Stimulated activated memory B cell treated with anti-CD40 and anti-IgM and Interleukin-4, amounts not matched to agents 10 μg/mL and 1 μg/mL and 100 μg/mL, for 72 hours (primary cell): ENCODE data around the gene HRG.

Experiments
- ATAC-seq: fragments of 150-1000 bp; cut with Tn5 transposase; 2 replicates; pipeline ENCODE4 v1.10.0; 2021
- H3K27ac Mint-ChIP-seq: one replicate; pipeline ENCODE4 v1.8.0; 2022; ENCODE audit warnings: mild to moderate bottlenecking, mixed read lengths
- H3K27me3 Mint-ChIP-seq: one replicate; pipeline ENCODE4 v1.8.0; 2022; ENCODE audit warnings: mixed read lengths
- H3K36me3 Mint-ChIP-seq: one replicate; pipeline ENCODE4 v1.8.0; 2022; ENCODE audit warnings: mixed read lengths
- H3K4me1 Mint-ChIP-seq: one replicate; pipeline ENCODE4 v1.8.0; 2022; ENCODE audit warnings: mixed read lengths
- H3K4me3 Mint-ChIP-seq: one replicate; pipeline ENCODE4 v1.8.0; 2022; ENCODE audit warnings: mild to moderate bottlenecking, moderate library complexity, mixed read lengths
- H3K9me3 Mint-ChIP-seq: one replicate; pipeline ENCODE4 v1.8.0; 2022; ENCODE audit warnings: mixed read lengths

HRG gene, protein sequence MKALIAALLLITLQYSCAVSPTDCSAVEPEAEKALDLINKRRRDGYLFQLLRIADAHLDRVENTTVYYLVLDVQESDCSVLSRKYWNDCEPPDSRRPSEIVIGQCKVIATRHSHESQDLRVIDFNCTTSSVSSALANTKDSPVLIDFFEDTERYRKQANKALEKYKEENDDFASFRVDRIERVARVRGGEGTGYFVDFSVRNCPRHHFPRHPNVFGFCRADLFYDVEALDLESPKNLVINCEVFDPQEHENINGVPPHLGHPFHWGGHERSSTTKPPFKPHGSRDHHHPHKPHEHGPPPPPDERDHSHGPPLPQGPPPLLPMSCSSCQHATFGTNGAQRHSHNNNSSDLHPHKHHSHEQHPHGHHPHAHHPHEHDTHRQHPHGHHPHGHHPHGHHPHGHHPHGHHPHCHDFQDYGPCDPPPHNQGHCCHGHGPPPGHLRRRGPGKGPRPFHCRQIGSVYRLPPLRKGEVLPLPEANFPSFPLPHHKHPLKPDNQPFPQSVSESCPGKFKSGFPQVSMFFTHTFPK

DNA sequence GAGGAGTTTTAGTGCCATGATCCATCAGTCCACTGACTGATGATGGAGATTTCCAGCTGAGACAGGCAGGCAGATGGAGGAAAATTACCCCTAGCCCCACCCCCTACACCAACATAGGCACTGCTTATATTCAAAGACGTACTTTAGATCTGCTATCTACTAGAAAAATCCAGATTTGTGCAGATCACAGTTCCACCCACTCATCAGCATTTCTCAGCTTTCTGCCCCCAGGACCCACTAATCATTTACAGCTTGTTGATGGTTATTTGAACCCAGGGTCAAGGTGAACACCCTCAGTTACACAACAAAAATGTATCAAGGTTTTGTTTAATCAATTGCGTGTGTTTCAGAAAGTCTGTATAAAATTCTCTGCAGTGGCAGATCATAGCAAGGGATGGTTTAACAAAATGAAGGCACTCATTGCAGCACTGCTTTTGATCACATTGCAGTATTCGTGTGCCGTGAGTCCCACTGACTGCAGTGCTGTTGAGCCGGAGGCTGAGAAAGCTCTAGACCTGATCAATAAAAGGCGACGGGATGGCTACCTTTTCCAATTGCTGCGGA is at the start of gene HRG:
HRG (plus strand) TSS at position 390 of the 564 bp plus-strand sequence; CDS start at position 408, 18 bp downstream.
- Mint-ChIP-seq H3K4me1 (no peaks in the 10 kb centered on the region), H3K4me3 (no peak within 1 kb of the TSS), H3K9me3 (no peaks in the 10 kb centered on the region), H3K27me3 (peaks cover 13% of the 10 kb centered on the region), H3K36me3 (no peaks in the 10 kb centered on the region), H3K27ac (no peak within 1 kb of the TSS)
- ATAC-seq, result no peak

DNA sequence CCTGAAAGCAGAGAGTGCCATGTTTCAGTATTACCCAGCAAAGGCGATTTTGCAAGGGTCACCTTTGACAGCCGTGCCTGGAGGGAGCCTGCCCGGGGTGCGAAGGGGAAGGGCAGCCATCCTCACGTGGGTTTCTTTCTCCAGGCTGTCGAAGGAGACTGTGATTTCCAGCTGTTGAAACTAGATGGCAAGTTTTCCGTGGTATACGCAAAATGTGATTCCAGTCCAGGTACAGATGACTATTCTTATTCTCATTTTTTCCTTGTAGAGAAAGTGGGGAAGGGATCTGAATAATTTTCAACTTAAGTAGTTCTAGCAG is 49.6 kb upstream of the HRG start:
- Mint-ChIP-seq H3K9me3 (no peaks in the 10 kb centered on the region), H3K27ac (peak overlapping the region; percentile 72), H3K36me3 (no peaks in the 10 kb centered on the region), H3K4me1 (peaks cover 21% of the 10 kb centered on the region), H3K27me3 (peaks cover 18% of the 10 kb centered on the region), H3K4me3 (no peak overlapping the region)
- no peak for ATAC-seq

DNA sequence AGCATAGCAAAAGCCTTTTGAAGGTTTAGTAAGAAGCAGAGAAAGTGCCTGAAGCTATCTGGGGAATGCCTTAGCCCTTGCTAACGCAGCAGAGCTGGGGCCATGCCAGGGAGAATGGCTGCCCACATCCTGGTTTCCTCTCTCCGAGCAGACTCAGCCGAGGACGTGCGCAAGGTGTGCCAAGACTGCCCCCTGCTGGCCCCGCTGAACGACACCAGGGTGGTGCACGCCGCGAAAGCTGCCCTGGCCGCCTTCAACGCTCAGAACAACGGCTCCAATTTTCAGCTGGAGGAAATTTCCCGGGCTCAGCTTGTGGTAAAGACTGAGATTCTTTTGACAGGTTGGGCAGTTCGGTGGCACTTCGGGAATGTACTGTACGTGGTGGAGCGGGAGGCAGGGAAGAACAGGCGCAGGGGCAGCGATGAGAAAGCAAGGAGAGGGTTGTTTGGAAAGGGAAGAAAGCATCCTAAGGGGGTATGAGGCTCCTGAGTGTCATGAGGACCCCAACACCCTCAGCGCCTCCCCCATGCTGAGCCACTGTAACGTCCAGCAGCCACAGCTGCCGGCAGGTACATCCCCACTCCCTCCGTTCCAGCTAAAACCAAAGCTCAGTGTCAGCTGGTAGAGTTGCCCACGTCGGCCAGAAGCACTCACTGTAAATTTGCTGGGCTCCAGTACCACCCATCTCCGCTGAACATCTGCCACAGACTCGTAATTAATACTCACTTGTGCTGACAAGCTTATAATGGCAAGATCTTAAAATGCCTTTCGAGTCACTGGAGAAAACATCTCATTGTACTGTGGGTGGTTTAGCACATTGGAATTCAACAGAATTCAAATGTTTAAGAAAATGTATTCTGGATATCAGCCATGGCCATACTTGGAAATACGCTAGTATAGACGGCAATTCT is 48.5 kb upstream of the HRG start:
- Mint-ChIP-seq H3K9me3 (no peaks in the 10 kb centered on the region), H3K27ac (peak overlapping the region; percentile 72), H3K4me3 (peak overlapping the region; percentile 76), H3K36me3 (no peaks in the 10 kb centered on the region), H3K4me1 (peaks cover 21% of the 10 kb centered on the region), H3K27me3 (peaks cover 18% of the 10 kb centered on the region)
- ATAC-seq, result peak; percentile 97

DNA sequence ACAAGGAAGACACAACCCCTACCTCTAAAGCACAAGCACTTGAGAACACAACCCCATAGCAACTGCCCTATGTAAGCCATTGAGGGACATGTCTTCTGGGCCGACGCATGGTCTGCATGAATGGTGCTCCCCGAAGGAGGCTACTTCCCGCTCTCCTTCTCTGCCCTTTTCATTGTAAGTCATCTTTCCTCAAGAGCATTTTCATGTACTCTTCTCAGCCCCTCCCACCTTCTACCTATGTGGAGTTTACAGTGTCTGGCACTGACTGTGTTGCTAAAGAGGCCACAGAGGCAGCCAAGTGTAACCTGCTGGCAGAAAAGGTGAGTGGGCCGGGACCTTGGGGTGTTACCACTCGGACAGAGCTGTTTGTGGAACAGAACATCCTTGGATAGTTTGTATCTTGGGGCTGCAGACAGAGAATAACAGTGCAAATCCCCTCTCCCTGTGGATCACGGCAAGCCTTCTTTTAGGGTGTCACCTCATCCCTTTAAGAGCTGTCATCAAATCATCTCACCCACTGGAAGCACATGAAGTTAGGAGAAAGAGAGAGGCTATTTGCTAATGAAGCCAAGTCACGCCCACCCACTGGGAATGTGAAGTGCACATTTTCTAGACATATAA is 47.4 kb upstream of the HRG start:
- Mint-ChIP-seq H3K27me3 (peaks cover 10% of the 10 kb centered on the region), H3K4me3 (no peak overlapping the region), H3K27ac (no peak overlapping the region), H3K36me3 (no peaks in the 10 kb centered on the region), H3K9me3 (no peaks in the 10 kb centered on the region), H3K4me1 (peaks cover 21% of the 10 kb centered on the region)
- no peak for ATAC-seq

DNA sequence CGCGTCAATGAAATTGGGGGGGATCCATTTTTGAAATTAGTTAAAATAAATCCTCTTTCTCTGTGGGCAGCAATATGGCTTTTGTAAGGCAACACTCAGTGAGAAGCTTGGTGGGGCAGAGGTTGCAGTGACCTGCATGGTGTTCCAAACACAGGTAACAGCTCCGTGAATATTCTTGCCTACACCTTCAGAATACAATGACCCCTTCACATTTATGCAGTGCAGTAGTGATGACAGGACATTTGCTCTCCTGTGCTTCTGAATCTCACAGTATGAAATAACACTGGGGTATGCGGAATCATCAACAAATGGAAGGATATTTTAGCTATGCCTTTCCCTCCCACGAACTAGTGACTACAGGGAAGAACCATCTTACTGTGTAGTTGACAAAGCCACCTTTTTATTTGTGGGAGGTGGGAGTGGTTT is 46.0 kb upstream of the HRG start:
- Mint-ChIP-seq H3K27ac (no peak overlapping the region), H3K4me1 (peaks cover 14% of the 10 kb centered on the region), H3K36me3 (no peaks in the 10 kb centered on the region), H3K9me3 (no peaks in the 10 kb centered on the region), H3K27me3 (peaks cover 10% of the 10 kb centered on the region), H3K4me3 (no peak overlapping the region)
- no peak for ATAC-seq

DNA sequence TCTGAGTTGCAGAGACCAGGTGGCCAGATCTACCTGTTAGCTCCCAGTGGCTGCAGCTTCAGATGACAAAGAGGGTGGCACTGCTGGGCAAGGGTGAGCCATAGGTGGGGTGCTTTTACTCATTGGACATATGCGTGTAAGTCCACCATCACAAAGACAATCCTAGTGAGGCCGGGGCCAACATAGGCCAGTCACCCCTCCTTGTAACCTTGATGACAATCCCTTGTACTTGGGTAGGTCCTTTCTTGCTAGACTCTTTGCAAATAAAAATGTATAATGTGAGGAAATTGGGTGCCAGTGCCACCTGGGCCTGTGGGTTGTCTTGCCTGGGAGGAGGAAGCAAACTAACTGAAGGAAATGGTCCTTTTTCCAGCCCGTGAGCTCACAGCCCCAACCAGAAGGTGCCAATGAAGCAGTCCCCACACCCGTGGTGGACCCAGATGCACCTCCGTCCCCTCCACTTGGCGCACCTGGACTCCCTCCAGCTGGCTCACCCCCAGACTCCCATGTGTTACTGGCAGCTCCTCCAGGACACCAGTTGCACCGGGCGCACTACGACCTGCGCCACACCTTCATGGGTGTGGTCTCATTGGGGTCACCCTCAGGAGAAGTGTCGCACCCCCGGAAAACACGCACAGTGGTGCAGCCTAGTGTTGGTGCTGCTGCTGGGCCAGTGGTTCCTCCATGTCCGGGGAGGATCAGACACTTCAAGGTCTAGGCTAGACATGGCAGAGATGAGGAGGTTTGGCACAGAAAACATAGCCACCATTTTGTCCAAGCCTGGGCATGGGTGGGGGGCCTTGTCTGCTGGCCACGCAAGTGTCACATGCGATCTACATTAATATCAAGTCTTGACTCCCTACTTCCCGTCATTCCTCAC is 45.4 kb upstream of the HRG start:
- H3K4me1 Mint-ChIP-seq, result peaks cover 9% of the 10 kb centered on the region
- H3K27me3 Mint-ChIP-seq, result peaks cover 10% of the 10 kb centered on the region
- no peak overlapping the region for H3K4me3 Mint-ChIP-seq
- no peak for ATAC-seq
- no peaks in the 10 kb centered on the region for H3K36me3 Mint-ChIP-seq
- no peaks in the 10 kb centered on the region for H3K9me3 Mint-ChIP-seq
- no peak overlapping the region for H3K27ac Mint-ChIP-seq

DNA sequence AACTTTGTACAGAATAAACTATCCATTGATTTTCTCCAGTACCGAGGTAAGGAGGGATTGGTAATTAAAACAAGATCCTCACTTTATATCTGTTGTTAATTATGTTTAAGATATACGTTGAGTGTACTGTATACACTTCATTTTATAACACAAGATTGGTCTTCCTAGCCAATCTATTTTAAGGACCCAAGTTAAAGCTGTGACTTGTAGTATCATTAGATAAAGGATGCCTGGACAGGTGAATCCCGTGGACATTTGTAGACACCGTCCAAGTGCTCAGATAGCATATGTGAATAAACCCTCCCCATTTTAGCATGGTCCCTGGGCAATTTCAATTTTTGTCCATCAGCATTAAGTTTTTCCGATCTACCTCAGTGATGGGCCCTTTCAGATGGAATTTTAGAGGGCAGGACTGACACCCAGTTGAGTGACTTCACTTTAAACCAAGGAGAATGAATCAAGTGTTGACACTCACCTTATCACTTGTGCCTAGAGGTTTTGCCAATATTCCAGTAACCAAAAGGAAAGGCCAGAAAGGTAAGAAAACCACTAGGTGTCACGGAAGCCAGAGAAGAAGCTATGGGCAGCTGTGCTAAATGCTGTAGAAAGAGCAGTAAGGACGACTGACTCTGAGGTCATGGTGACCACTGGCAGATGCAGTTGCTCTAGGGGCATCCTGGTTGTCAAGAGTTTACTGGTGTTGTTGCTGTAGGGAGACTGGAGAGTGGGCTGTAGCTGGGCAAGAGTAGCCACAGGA is 43.7 kb upstream of the HRG start:
- no peak overlapping the region for H3K4me3 Mint-ChIP-seq
- H3K27me3 Mint-ChIP-seq, result peaks cover 10% of the 10 kb centered on the region
- H3K36me3 Mint-ChIP-seq, result no peaks in the 10 kb centered on the region
- ATAC-seq, result no peak
- peaks cover 5% of the 10 kb centered on the region for H3K4me1 Mint-ChIP-seq
- H3K9me3 Mint-ChIP-seq, result no peaks in the 10 kb centered on the region
- no peak overlapping the region for H3K27ac Mint-ChIP-seq

DNA sequence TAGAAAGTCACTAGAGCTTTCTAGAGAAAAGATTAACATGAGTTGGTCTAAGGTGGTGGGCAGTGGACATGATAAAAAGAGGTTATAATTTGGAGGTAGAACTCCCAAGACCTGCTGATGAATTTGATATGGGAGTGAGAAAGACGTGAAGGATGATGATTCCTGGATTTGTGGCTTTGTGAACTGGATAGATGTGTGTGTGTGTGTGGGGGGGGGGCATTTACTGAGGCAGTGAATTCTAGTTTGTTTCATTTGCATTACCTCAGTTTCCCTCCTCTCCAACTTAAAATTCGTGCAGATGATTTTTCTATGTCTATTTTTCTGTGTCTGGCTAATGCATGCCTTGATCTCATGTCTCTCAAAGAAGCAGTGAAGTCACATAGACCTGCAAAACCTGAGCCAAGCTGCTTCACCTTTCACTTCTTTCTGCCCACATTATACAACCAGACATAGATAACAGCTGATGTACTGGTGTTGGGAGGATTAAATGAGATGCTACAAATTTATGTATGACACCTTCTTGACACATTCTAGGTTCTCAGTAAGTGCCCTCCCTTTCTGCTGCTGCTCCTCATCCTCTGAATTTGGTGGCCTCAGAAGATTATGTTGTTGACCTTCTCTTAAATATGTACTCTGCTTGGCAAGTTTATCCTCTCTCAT is 43.0 kb upstream of the HRG start:
- no peaks in the 10 kb centered on the region for H3K9me3 Mint-ChIP-seq
- H3K4me3 Mint-ChIP-seq, result no peak overlapping the region
- no peaks in the 10 kb centered on the region for H3K36me3 Mint-ChIP-seq
- H3K4me1 Mint-ChIP-seq, result no peaks in the 10 kb centered on the region
- ATAC-seq, result no peak
- no peak overlapping the region for H3K27ac Mint-ChIP-seq
- H3K27me3 Mint-ChIP-seq, result peaks cover 10% of the 10 kb centered on the region

DNA sequence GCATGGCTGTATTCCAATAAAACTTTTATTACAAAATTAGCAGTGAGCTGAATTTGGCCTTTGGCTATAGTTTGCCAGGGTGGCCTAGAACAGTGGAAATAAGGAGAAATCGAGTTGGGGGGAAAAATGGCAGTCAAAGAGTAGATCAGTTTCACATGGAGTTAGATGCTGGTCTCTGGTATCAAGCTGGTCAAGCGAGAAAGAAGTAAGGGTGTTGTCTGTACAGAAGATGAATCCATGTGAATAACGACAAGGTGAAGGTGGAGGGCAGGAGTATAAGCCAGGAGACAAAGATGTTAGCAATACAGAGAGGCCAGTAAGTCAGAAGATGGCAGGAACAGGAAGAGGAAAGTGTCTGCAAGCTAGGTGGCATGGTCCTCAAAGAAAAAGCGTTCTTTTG is 41.2 kb upstream of the HRG start:
- ATAC-seq, result no peak
- no peaks in the 10 kb centered on the region for H3K36me3 Mint-ChIP-seq
- H3K4me3 Mint-ChIP-seq, result no peak overlapping the region
- H3K9me3 Mint-ChIP-seq, result no peaks in the 10 kb centered on the region
- H3K27ac Mint-ChIP-seq, result no peak overlapping the region
- no peaks in the 10 kb centered on the region for H3K4me1 Mint-ChIP-seq
- no peaks in the 10 kb centered on the region for H3K27me3 Mint-ChIP-seq

DNA sequence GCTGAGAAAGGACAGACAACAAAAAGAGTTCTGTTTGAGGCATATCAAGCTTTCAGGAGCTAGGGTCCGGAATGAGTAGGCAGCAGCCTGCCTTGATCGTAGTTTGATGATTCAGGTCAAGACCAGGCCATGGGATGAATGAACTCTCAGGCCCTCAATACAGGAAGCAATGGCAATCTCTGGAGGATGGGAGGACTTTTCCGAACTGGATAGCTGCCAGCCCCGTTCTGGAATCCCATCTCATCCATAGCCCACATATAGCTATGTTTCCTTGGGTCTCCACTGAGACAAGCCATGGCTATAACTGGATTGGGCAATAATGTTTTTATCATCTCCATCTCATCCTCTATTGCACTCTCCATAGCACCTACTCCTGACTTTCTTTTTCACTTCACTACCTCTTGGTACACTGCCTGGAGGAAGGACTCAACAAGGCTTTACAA is 40.2 kb upstream of the HRG start:
- Mint-ChIP-seq H3K36me3 (no peaks in the 10 kb centered on the region), H3K4me3 (no peak overlapping the region), H3K9me3 (no peaks in the 10 kb centered on the region), H3K27ac (no peak overlapping the region), H3K27me3 (no peaks in the 10 kb centered on the region), H3K4me1 (no peaks in the 10 kb centered on the region)
- no peak for ATAC-seq

DNA sequence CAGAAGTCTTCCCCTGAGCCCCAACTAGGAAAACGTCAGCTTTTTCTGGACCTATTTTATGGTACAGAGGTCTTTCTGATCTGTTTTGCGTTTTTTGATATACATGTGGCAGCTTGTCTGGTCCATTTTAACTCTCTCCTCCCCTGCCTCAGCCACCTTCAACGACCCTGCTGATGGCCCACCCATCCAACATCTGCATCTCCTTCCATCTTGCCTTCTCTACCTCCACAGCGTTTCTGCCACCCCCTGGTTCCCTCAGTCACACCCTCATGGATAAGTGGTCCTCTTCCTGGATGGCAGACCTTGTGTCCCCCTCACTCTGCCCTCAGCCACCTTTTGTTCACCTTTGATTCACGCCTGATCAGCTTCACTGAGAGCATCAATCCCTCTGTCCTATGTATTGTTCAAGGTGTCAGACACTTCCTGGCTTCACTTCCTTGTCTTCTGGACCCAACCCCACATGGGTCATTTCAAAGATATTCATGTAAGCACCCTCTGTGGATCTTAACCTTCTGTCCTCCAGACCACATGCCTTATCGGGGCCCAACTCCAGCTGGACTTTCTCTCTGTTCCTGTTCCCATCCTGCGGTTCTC is 39.5 kb upstream of the HRG start:
- Mint-ChIP-seq H3K27ac (no peak overlapping the region), H3K4me1 (no peaks in the 10 kb centered on the region), H3K27me3 (no peaks in the 10 kb centered on the region), H3K9me3 (no peaks in the 10 kb centered on the region), H3K36me3 (no peaks in the 10 kb centered on the region), H3K4me3 (no peak overlapping the region)
- no peak for ATAC-seq

DNA sequence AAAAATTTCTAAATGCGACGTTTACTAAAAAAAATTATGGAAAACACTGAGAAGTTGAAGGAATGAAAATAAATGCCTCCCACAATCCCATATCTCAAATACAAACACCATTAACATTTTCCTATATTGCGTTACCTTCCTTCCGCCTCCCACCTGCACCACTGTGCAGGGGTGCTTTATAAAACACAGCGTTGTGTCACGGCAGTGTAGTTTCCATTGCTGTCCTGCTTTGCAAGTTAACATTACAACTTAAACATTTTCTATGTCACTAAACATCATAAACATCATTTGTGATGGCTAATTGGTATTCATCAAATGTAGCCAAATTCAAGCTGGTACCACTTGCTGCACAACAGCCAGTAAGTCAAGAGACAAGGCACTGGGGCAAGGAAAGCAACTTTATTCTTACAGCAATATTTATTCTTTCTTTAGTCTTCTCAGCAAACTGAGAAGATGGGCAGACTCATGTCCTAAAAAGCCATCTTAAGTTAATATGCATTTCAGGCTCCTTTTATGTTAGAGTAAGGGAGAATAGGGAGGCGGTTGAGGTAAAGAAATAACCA is 37.9 kb upstream of the HRG start:
- Mint-ChIP-seq H3K27me3 (no peaks in the 10 kb centered on the region), H3K4me3 (no peak overlapping the region), H3K4me1 (no peaks in the 10 kb centered on the region), H3K9me3 (no peaks in the 10 kb centered on the region), H3K27ac (no peak overlapping the region), H3K36me3 (no peaks in the 10 kb centered on the region)
- no peak for ATAC-seq

DNA sequence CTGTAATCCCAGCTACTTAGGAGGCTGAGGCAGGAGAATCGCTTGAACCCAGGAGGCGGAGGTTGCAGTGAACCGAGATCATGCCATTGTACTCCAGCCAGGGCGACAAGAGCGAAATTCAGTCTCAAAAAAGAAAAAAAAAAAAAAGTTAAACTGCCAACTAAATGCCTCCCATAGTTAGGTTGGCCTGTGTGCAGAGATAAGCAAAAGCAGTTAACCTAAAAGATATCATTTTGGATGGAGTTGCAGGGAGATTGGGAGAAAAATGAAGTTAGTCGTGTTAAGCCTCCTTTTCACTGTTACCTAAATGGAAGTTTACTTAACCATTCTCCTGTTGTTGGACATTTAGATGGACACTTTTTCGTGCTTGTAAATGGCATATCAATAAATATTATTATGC is 37.1 kb upstream of the HRG start:
- Mint-ChIP-seq H3K4me3 (no peak overlapping the region), H3K27me3 (no peaks in the 10 kb centered on the region), H3K36me3 (no peaks in the 10 kb centered on the region), H3K4me1 (no peaks in the 10 kb centered on the region), H3K27ac (no peak overlapping the region), H3K9me3 (no peaks in the 10 kb centered on the region)
- no peak for ATAC-seq
